HUES6 (cell line): ENCODE results near the gene SPATA18.

Experiments used
- H3K27ac ChIP-seq: 2 replicates; pipeline ENCODE4 v1.7.0; 2013; ENCODE audit warnings: low read depth, mild to moderate bottlenecking, low read length, inconsistent platforms
- H3K27me3 ChIP-seq: 2 replicates; pipeline ENCODE4 v1.6.1; 2013; ENCODE audit warnings: low read length; ENCODE audit not compliant: control insufficient read depth, insufficient read depth
- H3K36me3 ChIP-seq: 2 replicates; pipeline ENCODE4 v1.6.1; 2013; ENCODE audit warnings: low read length; ENCODE audit not compliant: control insufficient read depth, insufficient read depth
- H3K4me1 ChIP-seq: 2 replicates; pipeline ENCODE4 v1.6.1; 2013; ENCODE audit warnings: low read length; ENCODE audit not compliant: control insufficient read depth, insufficient read depth
- H3K4me3 ChIP-seq: 2 replicates; pipeline ENCODE4 v1.5.1; 2013; ENCODE audit warnings: low read depth, low read length
- H3K9ac ChIP-seq: one replicate; pipeline ENCODE4 v1.6.1; 2013; ENCODE audit warnings: mild to moderate bottlenecking, low read length
- H3K9me3 ChIP-seq: 2 replicates; pipeline ENCODE4 v1.6.1; 2013; ENCODE audit warnings: low read depth, low read length; ENCODE audit not compliant: control insufficient read depth, insufficient read depth

SPATA18 gene

DNA sequence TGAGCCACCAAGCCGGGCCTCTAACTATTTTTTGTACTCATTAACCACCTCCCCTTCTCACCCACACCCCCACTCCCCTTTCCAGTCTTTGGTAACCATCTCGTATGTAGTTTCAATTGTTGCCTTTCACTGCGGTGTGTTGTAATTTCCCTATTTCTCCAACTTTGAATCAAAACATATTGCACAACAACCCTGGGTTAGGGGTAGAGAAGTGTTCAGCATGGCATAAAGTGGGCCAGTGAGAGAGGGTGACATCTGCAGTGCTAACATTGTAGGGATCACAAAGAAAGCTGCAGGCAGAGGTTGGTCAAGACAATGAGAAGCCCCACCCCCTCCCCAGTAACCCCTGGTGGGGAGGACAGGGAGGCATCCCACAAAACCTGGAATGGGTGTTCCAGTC lies 92.7 kb downstream of the SPATA18 start:
- Histone ChIP-seq H3K9ac (no peak overlapping the region), H3K4me1 (no peaks in the 10 kb centered on the region), H3K9me3 (no peaks in the 10 kb centered on the region), H3K4me3 (no peak overlapping the region), H3K27ac (no peak overlapping the region), H3K36me3 (no peaks in the 10 kb centered on the region), H3K27me3 (no peaks in the 10 kb centered on the region)

- H3K9me3 ChIP-seq: no peaks in the 10 kb centered on the region
- no peak overlapping the region for H3K9ac ChIP-seq
- H3K27me3 ChIP-seq: no peaks in the 10 kb centered on the region
- H3K4me3 ChIP-seq: no peak overlapping the region
- no peak overlapping the region for H3K27ac ChIP-seq
- H3K36me3 ChIP-seq: no peaks in the 10 kb centered on the region
- no peaks in the 10 kb centered on the region for H3K4me1 ChIP-seq
Measured at GRCh38 chr4:52144372-52144771, 93.3 kb downstream of the SPATA18 start.
